Measurements from ENCODE around the gene SLFN11.
A peak's percentile ranks its signal among the peaks of the same experiment; 100 is the strongest.
"Not testable (repeated sequence)": the region's sequence is repeated elsewhere in the genome, so short reads cannot be mapped to it uniquely, and the experiment has no call there.

The SLFN11 gene, protein sequence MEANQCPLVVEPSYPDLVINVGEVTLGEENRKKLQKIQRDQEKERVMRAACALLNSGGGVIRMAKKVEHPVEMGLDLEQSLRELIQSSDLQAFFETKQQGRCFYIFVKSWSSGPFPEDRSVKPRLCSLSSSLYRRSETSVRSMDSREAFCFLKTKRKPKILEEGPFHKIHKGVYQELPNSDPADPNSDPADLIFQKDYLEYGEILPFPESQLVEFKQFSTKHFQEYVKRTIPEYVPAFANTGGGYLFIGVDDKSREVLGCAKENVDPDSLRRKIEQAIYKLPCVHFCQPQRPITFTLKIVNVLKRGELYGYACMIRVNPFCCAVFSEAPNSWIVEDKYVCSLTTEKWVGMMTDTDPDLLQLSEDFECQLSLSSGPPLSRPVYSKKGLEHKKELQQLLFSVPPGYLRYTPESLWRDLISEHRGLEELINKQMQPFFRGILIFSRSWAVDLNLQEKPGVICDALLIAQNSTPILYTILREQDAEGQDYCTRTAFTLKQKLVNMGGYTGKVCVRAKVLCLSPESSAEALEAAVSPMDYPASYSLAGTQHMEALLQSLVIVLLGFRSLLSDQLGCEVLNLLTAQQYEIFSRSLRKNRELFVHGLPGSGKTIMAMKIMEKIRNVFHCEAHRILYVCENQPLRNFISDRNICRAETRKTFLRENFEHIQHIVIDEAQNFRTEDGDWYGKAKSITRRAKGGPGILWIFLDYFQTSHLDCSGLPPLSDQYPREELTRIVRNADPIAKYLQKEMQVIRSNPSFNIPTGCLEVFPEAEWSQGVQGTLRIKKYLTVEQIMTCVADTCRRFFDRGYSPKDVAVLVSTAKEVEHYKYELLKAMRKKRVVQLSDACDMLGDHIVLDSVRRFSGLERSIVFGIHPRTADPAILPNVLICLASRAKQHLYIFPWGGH

GRCh38 chr17:35373534-35373983 is at the start of gene SLFN11:
Gene SLFN11, minus strand, starts transcription at chr17:35373621. Its CDS starts 9,814 bp downstream, at chr17:35363807.
- peak; percentile 95 to 96 for DNase-seq

DNA sequence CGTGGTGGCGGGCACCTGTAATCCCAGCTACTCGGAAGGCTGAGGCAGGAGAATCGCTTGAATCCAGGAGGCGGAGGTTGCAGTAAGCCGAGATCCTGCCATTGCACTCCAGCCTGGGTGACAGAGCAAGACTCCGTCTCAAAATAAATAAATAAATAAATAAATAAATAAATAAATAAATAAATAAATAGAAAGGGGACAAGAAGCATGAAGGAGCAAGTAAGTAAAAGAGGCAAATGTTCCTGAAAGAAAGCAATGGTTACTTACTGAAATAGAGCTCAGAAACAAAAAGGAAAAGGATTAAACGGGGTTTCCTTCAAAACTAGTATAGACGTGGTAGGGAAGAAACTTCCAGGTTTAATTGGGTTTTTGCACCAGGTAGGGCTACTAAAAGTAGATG is 47.6 kb upstream of the SLFN11 start:
- not testable (repeated sequence) for DNase-seq

DNA sequence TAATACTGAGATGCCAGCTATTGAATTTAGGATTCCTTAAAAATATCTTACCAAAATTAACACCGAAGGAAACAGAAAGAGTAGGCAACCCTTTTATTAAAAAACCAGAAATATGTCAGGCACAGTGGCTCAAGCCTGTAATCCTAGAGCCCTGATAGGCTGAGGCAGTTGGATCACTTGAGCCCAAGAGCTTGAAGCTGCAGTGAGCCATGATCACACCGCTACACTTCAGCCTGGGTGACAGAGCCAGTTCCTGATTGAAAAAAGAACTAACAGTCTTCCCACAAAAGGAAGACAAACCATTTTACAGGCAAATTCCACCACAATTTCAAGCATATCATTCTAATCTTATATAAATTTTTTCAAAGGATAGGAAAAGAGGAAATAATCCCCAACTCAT is 43.2 kb upstream of the SLFN11 start:
- no peak for DNase-seq

GRCh38 chr17:35414707-35415106 is 41.3 kb upstream of the SLFN11 start:
- not testable (repeated sequence) for DNase-seq

- DNase-seq: no peak
Observed at GRCh38 chr17:35414247-35414646, 40.8 kb upstream of the SLFN11 start.

DNA sequence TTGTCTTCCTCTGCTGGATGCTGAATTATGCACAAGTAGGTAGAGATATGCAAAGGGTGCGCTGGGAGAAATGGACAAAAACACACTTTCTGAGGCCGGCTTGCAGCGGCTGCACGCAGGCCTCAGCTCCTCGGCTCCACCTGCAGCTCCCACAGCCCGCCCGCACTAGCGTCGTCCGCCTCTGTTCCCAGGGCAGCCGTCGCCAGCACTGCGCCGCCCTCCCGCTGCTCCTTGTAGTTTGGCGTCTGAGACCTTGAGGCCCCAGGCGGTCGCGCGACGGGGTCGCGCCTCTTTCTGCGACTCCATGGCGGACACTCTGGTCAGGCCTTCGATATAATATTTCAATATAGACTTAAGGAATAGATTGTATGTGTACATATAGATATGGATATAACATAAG is 34.1 kb upstream of the SLFN11 start:
- no peak for DNase-seq

DNA sequence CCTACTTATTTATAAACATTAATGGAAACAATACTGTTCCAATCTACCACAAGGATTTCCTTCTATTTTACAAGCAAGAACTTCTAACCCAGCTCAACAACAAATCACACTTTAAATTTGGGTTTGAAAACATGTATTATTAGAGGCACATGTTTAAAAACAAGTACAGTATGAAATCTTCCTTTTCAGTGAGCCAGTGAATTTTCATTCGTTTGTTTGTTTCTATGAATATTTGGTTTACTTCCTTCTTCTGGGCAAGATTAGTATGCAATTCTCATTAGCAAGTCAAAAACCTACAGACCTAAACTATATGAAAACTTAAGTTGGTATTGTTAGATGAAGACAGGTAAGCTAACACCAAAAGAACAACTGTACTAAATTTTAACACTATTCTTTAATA is 33.1 kb upstream of the SLFN11 start:
- DNase-seq: no peak

DNA sequence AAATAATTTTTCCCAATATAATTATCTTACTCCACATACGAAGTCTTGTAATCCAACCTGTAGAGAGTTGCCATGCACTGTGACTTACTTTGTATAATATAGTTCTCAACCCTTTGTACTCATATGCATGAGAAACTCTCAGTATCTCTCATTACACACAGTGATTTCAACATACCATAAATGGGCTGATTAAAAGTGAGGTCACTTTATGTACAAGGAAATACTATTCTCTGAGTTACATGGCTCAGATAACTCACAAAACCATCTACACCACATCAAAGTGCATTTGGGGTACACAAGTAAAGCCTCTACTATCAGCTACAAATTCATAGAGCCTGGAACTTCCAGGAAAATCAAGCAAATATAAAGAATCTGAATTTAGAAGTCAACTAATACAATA is 30.9 kb upstream of the SLFN11 start:
- DNase-seq: no peak

GRCh38 chr17:35393783-35394182 is 20.4 kb upstream of the SLFN11 start:
- DNase-seq: not testable (repeated sequence)

DNA sequence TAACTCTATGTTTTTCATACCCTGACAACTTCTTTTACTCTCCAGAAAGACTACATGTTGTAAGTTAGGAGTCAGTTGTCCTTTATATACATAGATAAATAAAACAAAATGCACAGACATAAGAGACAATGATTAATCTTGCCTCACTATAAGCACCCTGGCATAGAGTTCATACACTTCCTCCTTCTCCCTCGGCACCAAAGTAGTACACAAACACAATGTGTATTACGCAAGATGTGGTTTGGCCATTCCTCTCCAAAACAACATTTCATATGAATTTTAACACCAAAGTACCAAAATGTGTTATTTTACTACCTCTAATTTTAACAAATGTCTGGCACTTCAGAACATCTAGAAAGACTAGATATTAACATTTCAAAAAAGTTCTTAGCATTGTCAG is 17.2 kb upstream of the SLFN11 start:
- no peak for DNase-seq

DNA sequence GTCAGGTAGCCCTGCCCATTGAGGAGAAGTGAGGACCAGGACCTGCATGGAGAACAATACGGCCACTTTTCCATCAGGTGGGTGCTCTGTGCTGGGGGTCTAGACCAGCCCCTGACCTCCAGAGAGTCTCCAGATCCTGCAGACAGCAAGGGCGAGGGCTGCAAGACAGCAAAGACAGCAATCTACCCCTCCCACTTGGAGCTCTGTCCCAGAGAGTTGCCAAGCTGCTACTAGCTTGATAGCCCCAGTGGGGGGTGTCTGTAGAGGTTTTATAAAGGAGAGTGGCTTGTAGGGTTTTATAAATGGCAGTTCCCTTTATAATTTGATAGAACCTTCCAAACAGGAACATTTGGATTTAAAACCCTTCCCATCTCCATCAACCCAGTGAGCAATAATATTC is 16.7 kb upstream of the SLFN11 start:
- no peak for DNase-seq

DNA sequence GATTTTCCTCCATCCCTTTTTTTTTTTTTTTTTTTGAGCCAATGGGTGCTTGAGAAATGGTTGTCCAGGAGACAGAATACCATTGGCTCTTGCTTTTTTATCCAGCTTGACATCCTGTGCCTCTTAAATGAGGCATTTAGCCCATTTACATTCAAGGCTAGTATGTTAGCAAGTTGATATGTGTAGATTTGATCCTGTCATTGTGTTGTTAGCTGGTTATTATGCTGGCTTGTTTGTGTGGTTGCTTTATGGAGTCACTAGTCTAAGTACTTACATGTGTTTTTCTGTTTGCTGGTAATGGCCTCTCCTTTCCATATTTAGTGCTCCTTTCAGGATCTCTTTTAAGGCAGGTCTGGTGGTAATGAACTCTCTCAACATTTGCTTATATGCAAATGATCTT is 14.1 kb upstream of the SLFN11 start:
- no peak for DNase-seq

DNA sequence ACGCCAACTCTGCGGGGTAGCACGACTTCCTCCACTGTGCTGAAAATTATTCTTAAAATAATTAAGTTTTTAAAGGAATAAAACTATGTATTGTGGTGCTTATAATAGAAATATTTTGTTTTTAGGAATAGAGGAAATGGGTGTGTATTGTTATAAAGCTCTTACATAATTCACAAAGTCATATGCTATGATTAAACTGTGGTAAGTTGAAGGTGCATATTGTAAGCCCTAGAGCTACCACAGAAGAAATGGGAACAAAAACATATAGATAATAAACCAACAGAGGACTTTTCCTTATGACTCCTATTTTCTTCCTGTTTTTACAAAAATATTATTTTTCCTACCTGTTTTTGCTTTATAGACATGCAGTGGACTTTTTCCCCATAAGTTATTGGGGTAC is 4.3 kb upstream of the SLFN11 start:
- DNase-seq: no peak

GRCh38 chr17:35377068-35377467 is 3.6 kb upstream of the SLFN11 start:
- DNase-seq: no peak

- DNase-seq: no peak
Observed at GRCh38 chr17:35376245-35376644, 2.8 kb upstream of the SLFN11 start.

DNA sequence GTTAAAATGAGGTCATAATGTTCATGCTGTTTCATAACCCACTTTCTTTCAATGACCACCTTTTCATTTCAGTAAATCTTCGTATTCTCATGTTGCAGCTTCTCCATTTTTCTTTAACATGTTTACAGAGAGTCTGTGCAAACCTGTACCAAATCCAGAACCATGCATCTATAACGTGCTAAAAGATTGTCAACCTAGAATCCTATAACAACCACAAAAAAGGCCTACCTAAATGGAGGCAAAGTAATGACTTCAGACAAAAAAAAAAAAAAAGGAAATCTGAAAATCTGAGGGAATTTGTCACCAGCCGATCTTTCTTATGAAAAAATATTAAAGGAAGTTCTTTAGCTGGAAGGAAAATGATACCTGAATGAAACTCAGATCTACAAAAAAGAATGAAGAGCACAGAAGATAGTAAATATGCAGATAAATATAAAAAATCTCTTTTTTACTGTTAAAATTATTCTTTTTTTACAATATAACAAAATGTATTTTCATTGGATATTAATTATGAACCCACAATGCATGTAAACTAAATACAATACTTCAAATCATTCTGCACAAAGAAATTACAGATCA is 1.4 kb upstream of the SLFN11 start:
- DNase-seq: no peak

GRCh38 chr17:35373984-35374765 is 754 bp upstream of the SLFN11 start:
- peak; percentile 61 to 66 for DNase-seq

GRCh38 chr17:35372846-35373533 is 431 bp downstream of the SLFN11 start:
- DNase-seq: peak; percentile 23 to 40

- no peak for DNase-seq
Observed at GRCh38 chr17:35371934-35372333, 1.5 kb downstream of the SLFN11 start.

GRCh38 chr17:35368081-35368830 is 5.2 kb downstream of the SLFN11 start:
- DNase-seq: no peak

DNA sequence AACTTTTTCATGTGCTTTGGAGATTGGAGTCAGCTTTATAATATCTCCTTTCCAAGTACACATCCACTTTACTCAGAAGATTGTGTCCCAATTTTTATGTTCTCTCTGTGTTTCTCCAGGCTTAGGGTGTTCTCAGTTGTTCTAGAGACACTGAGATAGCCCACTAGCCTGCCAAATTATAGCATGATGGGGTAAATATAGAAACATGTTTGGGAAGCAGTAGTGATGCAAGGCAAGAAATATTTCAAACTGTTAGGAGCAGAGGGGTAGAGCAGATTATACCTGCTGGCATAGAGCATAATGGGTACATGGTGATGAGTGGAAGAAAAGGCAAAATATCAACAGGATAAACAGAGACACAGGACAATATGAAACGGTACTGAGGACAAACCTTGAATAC is 12.4 kb downstream of the SLFN11 start:
- no peak for DNase-seq

Measured in activated CD4-positive, alpha-beta T cell treated with anti-CD3 and anti-CD28 coated beads, Interleukin-2, amount 50 U/mL, for 48 hours (primary cell).